ENCODE data around the gene LRRC25. TPM values are rescaled to one million over a fixed set of nuclear protein-coding genes. Genes with fewer than 3 reads are reported as not detected.

LRRC25 gene
- total RNA-seq, 3 donors from 2014 or later (not counting 1 experiment from before 2014, with no cell fraction given): 3.9 to 28.2 (median 12.0) TPM

DNA sequence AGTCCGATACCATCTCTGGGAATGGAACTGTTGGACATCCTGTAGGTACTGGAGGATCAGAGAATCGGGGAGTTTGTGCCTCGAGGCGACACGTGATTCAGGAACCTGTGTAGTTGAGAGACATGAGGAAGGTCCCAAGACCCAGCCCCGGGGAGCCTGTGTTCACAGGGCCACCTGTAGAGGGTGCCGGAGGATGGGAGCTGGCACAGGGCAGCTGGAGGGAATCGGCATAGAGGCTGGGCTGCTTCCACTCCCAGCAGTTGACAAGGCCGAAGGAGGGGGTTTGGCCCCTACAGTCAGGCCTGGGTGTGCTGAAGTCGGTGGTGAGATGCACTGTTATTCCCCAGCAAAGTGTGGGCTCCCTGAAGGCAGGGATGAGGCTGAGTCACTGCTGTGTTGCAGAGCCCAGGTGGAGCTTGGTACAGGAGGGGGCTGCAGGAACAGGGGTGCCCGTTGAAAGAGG, 43.0 kb upstream of the LRRC25 start:
- peaks cover 15 to 55% of the 10 kb centered on the region in 2 donors for H3K4me1 Mint-ChIP-seq
- H3K4me1 ChIP-seq (ENCODE audit: control insufficient read depth, insufficient read depth, low read length): peaks cover 41% of the 10 kb centered on the region
- no peaks in the 10 kb centered on the region for H3K27me3 Mint-ChIP-seq (ENCODE audit: low read depth in 2 of 2)
- intact Hi-C loops (cut with micrococcal nuclease): no loop called here
- no peaks in the 10 kb centered on the region for H3K27me3 ChIP-seq (ENCODE audit: control insufficient read depth, insufficient read depth, low read length)
- peak overlapping the region; percentile 77 to 98 for H3K27ac Mint-ChIP-seq
- H3K36me3 ChIP-seq (ENCODE audit: control insufficient read depth, insufficient read depth, low read length): peaks cover 21% of the 10 kb centered on the region
- ATAC-seq (peak; percentile 5 to 12 (median 6)), DNase-seq (peak in 1 of 2 donors; percentile 64)
- H3K36me3 Mint-ChIP-seq: no peaks in the 10 kb centered on the region
- H3K9me3 Mint-ChIP-seq: peaks cover 4% of the 10 kb centered on the region in 2 donors
- H3K27ac ChIP-seq (ENCODE audit: low read length): no peak overlapping the region
- no peak overlapping the region for H3K4me3 ChIP-seq (ENCODE audit: low read length)
- H3K9me3 ChIP-seq (ENCODE audit: control insufficient read depth, insufficient read depth, low read length): peaks cover 8% of the 10 kb centered on the region
- TF ChIP-seq CTCF (IDR thresholded peaks at IDR 0.05): no peak
- WGBS (ENCODE audit: insufficient coverage): 55% methylated on average over 11 of the region's 11 CpGs
- H3K4me3 Mint-ChIP-seq: peak overlapping the region; percentile 14

DNA sequence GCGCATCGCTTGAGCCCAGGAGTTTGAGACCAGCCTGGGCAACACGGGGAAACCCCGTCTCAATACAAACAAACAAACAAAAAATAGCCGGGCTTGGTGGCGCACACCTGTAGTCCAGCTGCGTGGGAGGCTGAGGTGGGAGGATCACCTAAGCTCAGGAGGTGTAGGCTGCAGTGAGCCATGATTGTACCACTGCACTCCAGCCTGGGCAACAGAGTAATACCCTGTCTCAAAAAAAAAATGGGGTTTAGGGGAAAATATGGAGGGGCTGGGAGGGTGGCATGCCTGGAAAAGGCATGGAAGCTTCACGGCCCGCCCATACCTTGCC, 42.5 kb upstream of the LRRC25 start:
- Mint-ChIP-seq H3K4me1 (peaks cover 15 to 55% of the 10 kb centered on the region in 2 donors), H3K9me3 (peaks cover 4% of the 10 kb centered on the region in 2 donors), H3K4me3 (no peak overlapping the region), H3K36me3 (no peaks in the 10 kb centered on the region), H3K27me3 (ENCODE audit: low read depth in 2 of 2) (no peaks in the 10 kb centered on the region), H3K27ac (peak overlapping the region; percentile 77 to 98)
- H3K4me3 ChIP-seq (ENCODE audit: low read length): no peak overlapping the region
- peaks cover 41% of the 10 kb centered on the region for H3K4me1 ChIP-seq (ENCODE audit: control insufficient read depth, insufficient read depth, low read length)
- TF ChIP-seq CTCF (IDR thresholded peaks at IDR 0.05): no peak
- intact Hi-C loops (cut with micrococcal nuclease): no loop called here
- 93% methylated on average over 9 of the region's 9 CpGs for WGBS (ENCODE audit: insufficient coverage)
- H3K27me3 ChIP-seq (ENCODE audit: control insufficient read depth, insufficient read depth, low read length): no peaks in the 10 kb centered on the region
- DNase-seq (no peak), ATAC-seq (no peak)
- no peak overlapping the region for H3K27ac ChIP-seq (ENCODE audit: low read length)
- H3K36me3 ChIP-seq (ENCODE audit: control insufficient read depth, insufficient read depth, low read length): peaks cover 17% of the 10 kb centered on the region
- H3K9me3 ChIP-seq (ENCODE audit: control insufficient read depth, insufficient read depth, low read length): peaks cover 8% of the 10 kb centered on the region

DNA sequence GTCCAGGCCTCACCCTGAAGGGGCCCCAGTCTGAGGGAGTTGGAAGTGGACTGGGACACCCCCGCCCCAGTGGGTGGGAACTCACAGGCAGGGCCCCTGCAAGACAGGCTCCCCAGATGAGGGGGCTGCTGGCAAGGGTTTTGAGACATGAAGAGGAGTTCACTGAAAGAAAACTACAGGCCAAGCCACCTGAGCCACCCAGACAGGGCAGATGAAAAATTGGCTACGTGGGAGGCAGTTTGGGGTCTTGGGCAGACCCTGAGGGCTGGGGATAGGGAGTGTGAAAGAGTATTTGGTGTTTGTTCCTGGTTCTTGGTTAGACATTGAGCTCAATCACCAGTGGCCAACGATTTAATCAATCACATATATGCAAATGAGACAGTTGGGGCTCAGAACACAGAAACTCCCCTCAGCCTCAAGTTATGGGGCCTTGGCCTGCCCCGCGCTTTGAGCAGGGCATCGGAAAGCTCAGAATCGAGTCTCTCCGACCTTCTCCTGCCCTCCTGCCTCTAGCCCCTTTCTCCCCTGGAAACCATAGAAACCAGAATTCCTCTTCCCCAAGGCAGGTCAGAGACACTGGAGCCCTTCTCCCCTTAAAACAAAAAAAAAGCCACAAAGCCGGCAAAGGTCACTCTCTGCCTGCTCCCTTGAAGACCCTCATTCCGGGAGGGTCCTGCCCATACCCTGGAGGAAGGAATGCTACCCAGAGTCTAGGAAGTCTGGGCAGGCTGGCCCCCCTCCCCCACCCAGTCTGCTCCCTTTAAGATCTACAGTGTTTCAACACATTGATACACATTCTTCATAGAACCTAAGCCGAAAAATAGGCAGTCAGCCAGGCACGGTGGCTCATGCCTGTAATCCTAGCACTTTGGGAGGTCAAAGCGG, 41.8 kb upstream of the LRRC25 start:
- TF ChIP-seq CTCF (IDR thresholded peaks at IDR 0.05): no peak
- 86% methylated on average over 13 of the region's 13 CpGs for WGBS (ENCODE audit: insufficient coverage)
- ATAC-seq (no peak), DNase-seq (peak in 1 of 2 donors; percentile 47)
- H3K4me3 ChIP-seq (ENCODE audit: low read length): no peak overlapping the region
- Mint-ChIP-seq H3K4me1 (peaks cover 15 to 59% of the 10 kb centered on the region in 2 donors), H3K9me3 (peaks cover 4% of the 10 kb centered on the region in 2 donors), H3K36me3 (no peaks in the 10 kb centered on the region), H3K27me3 (ENCODE audit: low read depth in 2 of 2) (no peaks in the 10 kb centered on the region), H3K27ac (peak overlapping the region; percentile 11 to 72), H3K4me3 (peak overlapping the region; percentile 49)
- no peak overlapping the region for H3K27ac ChIP-seq (ENCODE audit: low read length)
- peaks cover 8% of the 10 kb centered on the region for H3K9me3 ChIP-seq (ENCODE audit: control insufficient read depth, insufficient read depth, low read length)
- no peaks in the 10 kb centered on the region for H3K27me3 ChIP-seq (ENCODE audit: control insufficient read depth, insufficient read depth, low read length)
- peaks cover 44% of the 10 kb centered on the region for H3K4me1 ChIP-seq (ENCODE audit: control insufficient read depth, insufficient read depth, low read length)
- intact Hi-C loops (cut with micrococcal nuclease): no loop called here
- peaks cover 12% of the 10 kb centered on the region for H3K36me3 ChIP-seq (ENCODE audit: control insufficient read depth, insufficient read depth, low read length)

Data from natural killer cell (primary cell).